ENCODE results near the gene PROM1.

The PROM1 gene

GRCh38 chr4:16029886-16030285 is 53.9 kb downstream of the PROM1 start:
- DNase-seq (ENCODE audit: extremely low read depth in 1 of 2, low read depth in 1 of 2) = no peak

DNA sequence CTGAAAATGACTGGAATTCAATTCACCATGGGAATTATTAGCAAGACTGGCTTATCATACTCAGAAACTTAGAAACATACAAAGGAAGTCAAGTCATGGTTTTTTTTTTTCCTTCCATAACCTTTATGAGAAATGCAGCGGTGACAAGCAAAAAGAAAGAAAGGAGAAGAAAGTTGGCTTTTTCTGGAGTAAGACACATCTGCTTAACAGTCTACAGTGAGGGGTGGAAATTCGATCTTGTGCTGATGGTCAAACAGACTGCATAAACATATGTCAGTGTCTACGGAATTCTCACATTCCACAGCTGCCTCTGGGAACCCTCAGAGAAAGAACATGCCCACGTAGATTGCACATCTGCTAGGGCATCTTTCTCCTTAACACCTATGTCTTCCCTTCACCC is 54.6 kb downstream of the PROM1 start:
- DNase-seq (ENCODE audit: extremely low read depth in 1 of 2, low read depth in 1 of 2) = no peak

- no peak for DNase-seq (ENCODE audit: extremely low read depth in 1 of 2, low read depth in 1 of 2)
These were observed 56.2 kb downstream of the PROM1 start for GRCh38 chr4:16027626-16028025.

DNA sequence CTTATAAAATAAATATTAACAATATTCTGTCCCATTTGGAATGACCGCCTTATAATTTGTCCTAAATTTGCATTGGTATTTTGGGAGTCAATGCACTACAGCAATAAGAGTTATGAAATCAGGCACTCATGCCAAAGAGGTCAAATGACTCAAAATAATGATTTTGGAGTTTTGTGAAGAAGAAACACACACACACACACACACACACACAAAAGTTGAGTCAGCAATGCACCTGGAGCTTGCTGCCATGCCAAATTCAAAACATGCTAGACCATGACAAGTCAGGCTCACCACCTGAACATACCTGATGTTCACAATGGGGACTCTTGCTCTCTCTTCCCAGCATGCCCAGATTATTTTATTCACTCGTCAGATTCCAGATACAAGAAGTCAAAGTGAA is 56.7 kb downstream of the PROM1 start:
- DNase-seq (ENCODE audit: extremely low read depth in 1 of 2, low read depth in 1 of 2) = no peak

- DNase-seq (ENCODE audit: extremely low read depth in 1 of 2, low read depth in 1 of 2) = no peak
These were observed 57.6 kb downstream of the PROM1 start for GRCh38 chr4:16026160-16026761.

DNA sequence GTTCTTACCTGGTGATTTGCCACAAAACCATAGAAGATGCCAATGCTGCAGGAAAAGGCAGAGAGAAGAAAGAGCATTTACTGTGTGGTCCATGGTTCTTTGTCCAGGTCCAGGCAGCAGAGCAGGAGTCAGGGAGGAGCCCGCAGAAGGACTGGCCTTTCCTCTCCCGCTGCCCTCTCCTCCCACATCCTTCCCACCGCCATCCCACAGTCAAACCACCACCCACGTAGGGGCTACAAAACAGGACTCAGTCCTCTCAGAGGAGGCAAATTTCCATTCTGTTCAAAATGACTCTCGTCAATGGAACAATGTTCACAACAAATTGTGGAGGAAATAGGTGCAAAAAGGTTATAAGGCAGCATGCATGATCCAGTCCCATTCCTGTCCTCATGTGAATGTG is 58.6 kb downstream of the PROM1 start:
- no peak for DNase-seq (ENCODE audit: extremely low read depth in 1 of 2, low read depth in 1 of 2)

DNA sequence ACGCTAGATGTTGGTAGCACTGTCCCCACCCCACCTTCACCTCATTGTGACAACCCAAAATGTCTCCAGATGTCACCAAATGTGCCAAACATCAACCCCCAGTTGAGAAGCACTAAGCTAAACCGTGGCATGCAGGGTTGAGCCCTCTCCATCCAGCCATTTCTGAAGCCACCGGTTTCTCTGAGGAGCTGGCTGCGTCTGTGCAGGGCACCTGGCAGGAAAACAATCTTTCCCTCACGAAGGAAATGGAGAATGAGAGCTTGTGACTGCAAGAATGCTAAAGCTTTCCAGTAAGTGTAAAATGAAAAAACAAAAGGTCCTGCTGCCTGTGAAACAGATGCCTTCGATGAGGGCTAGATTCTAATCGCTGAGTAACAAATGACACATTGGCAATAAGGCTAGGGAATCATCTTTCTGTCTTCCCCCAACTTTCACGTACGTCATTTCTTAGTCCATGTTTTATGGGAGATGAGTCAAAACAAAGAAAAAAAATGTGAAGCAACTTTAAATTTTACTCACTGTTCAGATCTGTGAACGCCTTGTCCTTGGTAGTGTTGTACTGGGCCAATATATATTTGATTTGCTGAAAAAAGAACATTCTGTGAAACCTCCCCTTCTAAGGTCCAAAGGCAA is 59.9 kb downstream of the PROM1 start:
- DNase-seq (ENCODE audit: extremely low read depth in 1 of 2, low read depth in 1 of 2) = no peak

GRCh38 chr4:16021804-16022560 is 61.8 kb downstream of the PROM1 start:
- DNase-seq (ENCODE audit: extremely low read depth in 1 of 2, low read depth in 1 of 2) = no peak

- DNase-seq (ENCODE audit: extremely low read depth in 1 of 2, low read depth in 1 of 2) = no peak
These were observed 64.2 kb downstream of the PROM1 start for GRCh38 chr4:16019649-16020048.

DNA sequence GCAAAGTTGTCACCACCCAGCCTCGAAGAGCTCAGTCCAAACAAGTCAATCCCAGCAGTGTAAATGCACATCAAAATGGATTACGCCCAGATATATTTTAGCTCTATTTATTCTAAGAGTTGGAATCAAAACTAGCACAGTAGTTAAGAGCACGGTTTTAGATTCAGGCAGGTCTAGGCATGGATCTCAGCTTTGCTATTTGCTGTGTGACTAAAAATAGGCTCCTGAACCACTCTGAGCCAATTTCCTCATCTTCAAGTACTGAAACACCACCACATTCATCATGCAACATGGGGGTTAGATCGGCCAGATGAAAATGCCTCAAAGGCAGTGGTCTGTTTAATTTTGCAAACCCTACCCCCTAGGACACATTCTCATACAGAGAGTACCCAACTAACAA is 65.0 kb downstream of the PROM1 start:
- no peak for DNase-seq (ENCODE audit: extremely low read depth in 1 of 2, low read depth in 1 of 2)

DNA sequence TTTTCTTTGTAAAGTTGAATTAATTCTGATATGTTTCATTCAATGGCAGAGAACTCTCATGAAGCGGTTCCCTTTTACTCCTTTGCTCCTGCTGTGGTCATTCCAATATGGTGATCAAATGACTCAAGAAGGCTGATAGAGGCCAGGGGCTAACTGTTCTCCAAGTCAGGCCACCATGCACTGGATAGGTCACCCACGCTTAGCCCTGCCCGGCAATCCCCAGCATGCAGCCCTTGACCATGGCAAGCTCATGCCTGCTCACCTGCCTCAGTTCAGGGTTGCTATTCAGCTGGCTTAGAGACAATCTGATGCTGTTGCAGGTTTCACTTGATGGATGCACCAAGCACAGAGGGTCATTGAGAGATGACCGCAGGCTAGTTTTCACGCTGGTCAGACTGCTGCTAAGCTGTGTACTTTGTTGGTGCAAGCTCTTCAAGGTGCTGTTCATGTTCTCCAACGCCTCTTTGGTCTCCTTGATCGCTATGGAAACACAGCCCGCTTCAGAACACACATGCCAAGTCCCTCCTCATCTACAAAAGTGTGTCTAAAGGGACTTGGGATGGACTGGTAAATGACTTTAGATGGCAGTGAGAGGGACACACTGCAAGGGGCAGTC is 65.7 kb downstream of the PROM1 start:
- DNase-seq (ENCODE audit: extremely low read depth in 1 of 2, low read depth in 1 of 2) = no peak

DNA sequence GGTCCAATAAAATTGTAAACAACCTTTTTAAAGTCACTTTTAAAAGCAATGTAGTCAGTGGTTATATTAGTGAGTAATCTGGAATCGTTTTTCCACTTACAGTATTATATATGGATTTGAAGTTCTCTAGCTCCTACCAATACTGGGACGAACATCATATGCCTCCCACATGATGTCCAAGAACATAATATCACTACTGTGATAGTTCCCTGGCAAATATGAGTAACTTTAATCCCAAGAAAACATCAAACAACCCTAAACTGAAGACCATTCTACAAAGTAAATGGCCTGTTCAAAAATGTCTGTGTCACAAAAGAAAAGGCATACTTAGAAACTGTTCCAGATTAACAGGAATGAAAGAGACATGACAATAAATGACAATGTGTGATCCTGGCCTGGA is 67.3 kb downstream of the PROM1 start:
- DNase-seq (ENCODE audit: extremely low read depth in 1 of 2, low read depth in 1 of 2) = no peak

- no peak for DNase-seq (ENCODE audit: extremely low read depth in 1 of 2, low read depth in 1 of 2)
These were observed 72.7 kb downstream of the PROM1 start for GRCh38 chr4:16011173-16011572.

DNA sequence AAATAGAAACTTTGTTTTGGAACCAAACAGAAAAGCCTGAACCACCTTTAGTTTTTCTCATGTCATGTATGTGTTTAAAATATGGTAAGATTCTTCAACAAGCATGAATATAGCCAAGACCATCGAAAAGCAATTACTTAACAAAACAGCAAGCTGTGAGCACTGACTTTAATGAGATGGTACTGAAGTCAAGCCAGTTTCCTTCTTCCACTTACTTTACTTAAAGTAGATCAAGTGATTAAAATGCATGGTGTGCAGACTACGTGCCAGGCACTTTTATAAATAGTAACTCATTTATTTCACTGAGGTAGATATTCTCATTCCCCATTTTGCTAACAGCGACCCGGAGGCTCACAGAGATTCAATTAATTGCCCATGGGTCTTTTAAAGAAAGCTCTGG is 74.7 kb downstream of the PROM1 start:
- DNase-seq (ENCODE audit: extremely low read depth in 1 of 2, low read depth in 1 of 2) = no peak

- DNase-seq (ENCODE audit: extremely low read depth in 1 of 2, low read depth in 1 of 2) = no peak
These were observed 76.2 kb downstream of the PROM1 start for GRCh38 chr4:16007471-16008095.

DNA sequence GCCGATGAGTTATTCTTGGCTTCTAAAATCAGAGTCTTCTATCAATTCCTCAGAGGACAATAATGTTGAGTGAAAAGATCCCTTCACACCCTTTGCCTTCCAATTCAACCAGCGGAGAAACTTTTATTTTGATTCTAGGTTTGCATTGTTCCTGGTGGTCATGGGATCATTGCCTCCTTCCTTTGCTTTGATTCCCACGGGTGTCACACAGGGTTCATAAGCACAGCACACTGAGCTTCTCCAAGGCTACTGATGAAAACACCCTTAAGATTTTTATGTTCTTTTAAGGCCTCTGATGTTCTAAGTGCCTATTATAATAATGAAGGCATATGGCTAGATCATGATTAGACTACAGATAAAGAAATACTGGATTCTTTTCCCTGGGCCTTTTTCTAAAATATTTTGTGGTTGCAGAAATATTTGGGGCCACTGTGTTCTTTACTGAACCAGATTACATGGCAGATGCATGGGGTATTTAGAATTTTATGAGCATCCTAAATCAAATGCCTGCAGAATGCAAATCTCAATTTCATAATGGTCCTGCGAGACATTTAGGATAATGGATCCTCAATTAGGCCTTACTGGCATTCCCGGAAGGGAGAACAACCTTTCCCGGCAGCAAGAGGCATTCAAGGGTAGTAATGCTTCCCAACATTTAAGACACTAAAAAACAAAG is 76.9 kb downstream of the PROM1 start:
- no peak for DNase-seq (ENCODE audit: extremely low read depth in 1 of 2, low read depth in 1 of 2)

DNA sequence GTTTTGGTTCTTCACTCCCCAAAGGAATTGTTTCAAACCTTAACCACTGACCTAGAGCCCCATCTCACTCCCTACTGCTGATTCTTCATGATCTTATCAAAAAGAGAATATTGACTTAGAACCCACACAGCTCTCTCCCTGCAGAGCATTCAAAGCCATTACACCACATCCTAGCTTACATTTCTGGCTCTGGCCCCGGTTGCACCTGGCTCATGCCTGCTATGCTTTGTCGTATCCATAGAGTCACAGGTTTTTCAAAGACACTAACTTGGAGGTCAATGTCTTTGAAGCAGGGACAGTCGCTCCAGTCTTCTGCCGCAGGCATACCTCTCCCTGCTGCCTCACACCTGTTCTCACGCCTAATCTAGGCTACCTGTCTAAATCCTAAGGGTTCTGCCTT is 78.1 kb downstream of the PROM1 start:
- DNase-seq (ENCODE audit: extremely low read depth in 1 of 2, low read depth in 1 of 2) = no peak

- peak in 1 of 2 donors; percentile 14 for DNase-seq (ENCODE audit: extremely low read depth in 1 of 2, low read depth in 1 of 2)
These were observed 82.4 kb downstream of the PROM1 start for GRCh38 chr4:16001484-16001858.

- no peak for DNase-seq (ENCODE audit: extremely low read depth in 1 of 2, low read depth in 1 of 2)
These were observed 82.9 kb downstream of the PROM1 start for GRCh38 chr4:16000708-16001483.

DNA sequence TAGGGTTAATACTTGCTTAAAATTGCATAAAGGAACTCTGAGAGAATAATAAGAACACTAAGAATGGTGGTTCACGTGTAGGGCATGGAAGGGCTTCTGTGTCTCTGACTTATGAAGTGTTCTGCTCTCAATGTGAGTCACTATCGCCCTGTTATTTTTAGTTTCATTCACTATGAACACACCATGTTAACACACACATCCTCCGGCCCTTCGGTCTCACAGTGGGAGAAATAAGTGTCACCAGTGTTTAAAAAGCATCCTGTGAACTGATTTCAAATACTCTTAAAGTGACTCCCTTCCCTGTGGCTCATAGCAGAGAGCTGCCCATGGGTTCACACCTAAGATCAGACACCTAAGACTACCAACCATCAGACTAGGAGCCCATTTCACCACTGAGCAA is 87.0 kb downstream of the PROM1 start:
- DNase-seq (ENCODE audit: extremely low read depth in 1 of 2, low read depth in 1 of 2) = no peak
